MM.1S (cell line): ENCODE data around the gene ZBTB7C.

ENCODE experiments used
- CTCF ChIP-seq: fragments of 300-600 bp; sonication (generic); IDR thresholded peaks from 2 replicates; pipeline ENCODE4 v1.5.1; 2016; ENCODE audit warnings: antibody characterized with exemption, low read length, mixed read lengths
- EZH2 ChIP-seq: fragments of 300-600 bp; sonication (generic); optimal IDR thresholded peaks from 2 replicates; pipeline ENCODE3; 2017; ENCODE audit warnings: low read depth, mild to moderate bottlenecking, antibody characterized with exemption, low read length, mixed read lengths
- EZH2phosphoT487 ChIP-seq: fragments of 300-600 bp; sonication (generic); IDR thresholded peaks from 2 replicates; pipeline ENCODE4 v1.6.1; 2018; ENCODE audit warnings: antibody characterized with exemption, low read length

- TF ChIP-seq CTCF: no peak
- no peak for TF ChIP-seq EZH2
- no peak for TF ChIP-seq EZH2phosphoT487
Observed at GRCh38 chr18:48293954-48294898, 115.0 kb downstream of the ZBTB7C start.
